Measurements from ENCODE around the gene XPA. TPM values are rescaled to one million over a fixed set of nuclear protein-coding genes. Genes with fewer than 3 reads are reported as not detected.
A peak's percentile ranks its signal among the peaks of the same experiment; 100 is the strongest.
"Not testable (repeated sequence)": the region's sequence is repeated elsewhere in the genome, so short reads cannot be mapped to it uniquely, and the experiment has no call there.

XPA gene
- total RNA-seq, 8 experiments from 2014 or later, result 10.4 to 24.5 (median 15.4) TPM

DNA sequence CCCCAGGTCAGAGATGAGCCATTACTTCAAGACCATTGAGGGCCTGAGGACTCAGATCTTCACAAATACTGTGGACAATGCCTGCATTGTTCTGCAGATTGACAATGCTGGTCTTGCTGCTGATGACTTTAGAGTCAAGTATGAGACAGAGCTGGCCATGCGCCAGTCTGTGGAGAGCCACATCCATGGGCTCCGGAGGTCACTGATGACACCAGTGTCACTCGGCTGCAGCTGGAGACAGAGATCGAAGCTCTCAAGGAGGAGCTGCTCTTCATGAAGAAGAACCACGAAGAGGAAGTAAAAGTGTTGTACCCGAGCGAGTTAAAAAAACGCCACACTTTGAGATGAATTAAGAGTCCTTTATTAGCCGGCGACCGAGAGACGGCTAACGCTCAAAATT lies 2.1 kb upstream of the XPA start:
- H3K4me3 ChIP-seq; in situ Hi-C loops (cut with MboI; ENCODE audit: low pct_unique_long_range_greater_than_20kb in 2 of 9, low sequenced_read_pairs in 9 of 9, unreplicated experiment in 9 of 9); ATAC-seq (replicated peaks in 6 of 8); H3K27ac ChIP-seq: not testable (repeated sequence)
- H3K4me1 ChIP-seq (replicated peaks in 1 of 2), result peaks cover 16 to 18% of the 10 kb centered on the region in 2 donors
- 67 to 100% (median 85%) methylated on average over 1 to 13 of the region's 13 CpGs; no CpG with 5 or more reads in 3 of the 10 experiments for WGBS, 10 experiments

DNA sequence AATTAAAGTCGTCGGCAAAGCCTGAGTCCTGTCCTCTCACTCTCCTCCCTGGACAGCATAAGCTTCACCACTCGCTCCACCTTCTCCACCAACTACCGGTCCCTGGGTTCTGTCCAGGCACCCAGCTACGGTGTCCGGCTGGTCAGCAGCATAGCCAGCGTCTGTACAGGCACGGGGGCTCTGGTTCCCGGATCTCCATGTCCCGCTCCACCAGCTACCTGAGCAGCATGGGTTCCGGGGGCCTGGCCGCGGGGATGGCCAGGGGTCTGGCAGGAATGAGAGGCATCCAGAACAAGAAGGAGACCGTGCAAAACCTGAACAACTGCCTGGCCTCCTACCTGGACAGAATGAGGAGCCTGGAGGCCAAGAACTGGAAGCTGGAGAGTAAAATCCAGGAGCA lies 1.7 kb upstream of the XPA start:
- Histone ChIP-seq H3K4me1 (replicated peaks in 1 of 2) (peaks cover 14 to 18% of the 10 kb centered on the region in 2 donors), H3K4me3 (no peak overlapping the region), H3K27ac (no peak overlapping the region)
- whole genome bisulfite sequencing, 10 experiments, result 77 to 100% (median 90%) methylated on average over 1 to 12 of the region's 14 CpGs; no CpG with 5 or more reads in 5 of the 10 experiments
- in situ Hi-C loops (cut with MboI; ENCODE audit: low pct_unique_long_range_greater_than_20kb in 2 of 9, low sequenced_read_pairs in 9 of 9, unreplicated experiment in 9 of 9), result no loop called here
- ATAC-seq (replicated peaks in 6 of 8), result no peak

DNA sequence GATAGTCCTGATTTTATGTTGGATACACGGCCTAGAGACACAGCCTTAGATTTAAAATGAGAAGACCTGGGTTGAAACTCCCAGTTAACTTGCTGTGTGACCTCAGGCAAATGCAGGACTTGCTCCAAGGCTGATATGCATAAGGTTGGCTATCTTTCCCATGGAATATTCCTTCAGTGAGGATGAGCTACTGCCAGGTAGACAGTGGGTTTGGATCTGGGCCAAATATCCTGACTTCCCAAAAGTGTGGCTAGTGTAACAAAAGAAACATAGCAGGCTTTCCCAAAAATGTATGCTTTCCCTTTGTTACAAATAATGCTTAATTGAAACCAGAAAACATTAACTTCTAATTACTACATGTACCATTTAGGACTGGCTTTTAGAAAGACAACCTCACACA lies 697 bp upstream of the XPA start:
- peak in 1 of 8 experiments; percentile 1 for ATAC-seq (replicated peaks in 6 of 8)
- H3K4me1 ChIP-seq (replicated peaks in 1 of 2), result peaks cover 13 to 19% of the 10 kb centered on the region in 2 donors
- peak overlapping the region in 2 of 5 donors; percentile 72 to 87 for H3K4me3 ChIP-seq
- WGBS, 10 experiments, result 0 to 100% (median 17%) methylated on average over 1 of the region's 1 CpG; no CpG with 5 or more reads in 3 of the 10 experiments
- in situ Hi-C loops (cut with MboI; ENCODE audit: low pct_unique_long_range_greater_than_20kb in 2 of 9, low sequenced_read_pairs in 9 of 9, unreplicated experiment in 9 of 9), result no loop called here
- no peak overlapping the region for H3K27ac ChIP-seq

DNA sequence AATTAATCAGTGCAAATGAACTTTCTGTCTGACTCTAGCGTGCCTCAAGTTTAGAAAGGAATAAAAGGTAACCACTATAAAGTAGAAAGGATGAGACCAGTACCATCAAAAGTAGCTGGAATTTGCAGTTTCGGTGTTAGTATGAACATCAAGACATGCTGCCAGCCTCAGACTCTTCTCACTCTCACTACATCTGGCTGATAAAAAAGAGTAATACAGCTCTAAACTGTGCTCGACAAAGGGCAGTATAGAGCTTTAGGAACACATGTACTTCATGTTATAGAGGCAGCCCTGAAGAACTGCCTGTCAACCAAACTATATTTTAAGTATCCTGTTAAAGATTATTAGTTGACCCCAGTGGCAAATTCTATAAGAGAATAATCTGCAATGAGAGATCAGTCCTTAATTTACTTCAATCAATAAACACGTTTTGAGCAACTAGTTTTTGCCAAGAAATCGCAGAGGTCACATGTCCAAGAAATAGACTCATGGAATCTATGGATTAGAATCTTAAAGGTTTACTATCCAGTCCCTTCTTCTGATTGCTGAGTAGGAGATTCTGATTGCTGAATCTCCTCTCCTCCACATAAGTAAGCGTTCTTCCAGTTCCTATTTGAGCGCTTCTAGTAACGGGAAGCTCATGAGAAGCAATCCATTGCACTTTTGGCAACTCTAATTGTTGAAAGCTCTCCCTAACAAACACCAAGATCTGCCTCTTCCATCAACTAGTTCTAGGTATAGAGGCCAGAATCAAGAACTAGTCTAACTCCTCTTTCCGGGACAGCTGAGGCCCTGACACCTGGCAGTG lies 941 bp downstream of the XPA start:
- H3K4me3 ChIP-seq, result peak overlapping the region; percentile 56 to 94 (median 87)
- H3K4me1 ChIP-seq (replicated peaks in 1 of 2), result peaks cover 13 to 19% of the 10 kb centered on the region in 2 donors
- 3 to 50% (median 23%) methylated on average over 1 to 9 of the region's 9 CpGs for WGBS, 10 experiments
- ATAC-seq (replicated peaks in 6 of 8), result peak in 2 of 8 experiments; percentile 1 to 2
- in situ Hi-C loops (cut with MboI; ENCODE audit: low pct_unique_long_range_greater_than_20kb in 2 of 9, low sequenced_read_pairs in 9 of 9, unreplicated experiment in 9 of 9), result no loop called here
- peak overlapping the region; percentile 90 to 91 for H3K27ac ChIP-seq

DNA sequence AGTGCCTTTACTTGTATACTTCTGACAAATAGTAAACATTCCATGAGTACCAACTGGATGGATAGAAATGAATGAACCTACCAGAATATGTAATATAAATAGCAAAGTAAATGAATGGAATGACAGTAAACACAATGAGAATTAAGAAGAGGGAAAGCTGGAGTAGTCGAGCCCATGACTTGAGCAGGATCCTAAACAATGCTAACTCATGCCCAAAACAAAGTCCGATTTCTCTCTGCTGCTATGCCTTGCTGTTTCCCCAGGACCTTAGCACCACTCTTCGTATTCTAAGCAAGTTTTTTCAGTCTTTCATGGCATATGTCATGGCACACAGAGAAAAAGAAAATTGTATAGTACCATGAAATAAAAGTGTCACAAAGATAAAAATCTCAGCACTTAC lies 1.8 kb downstream of the XPA start:
- Histone ChIP-seq H3K27ac (no peak overlapping the region), H3K4me3 (peak overlapping the region in 2 of 5 donors; percentile 56 to 94), H3K4me1 (replicated peaks in 1 of 2) (peaks cover 13 to 19% of the 10 kb centered on the region in 2 donors)
- no peak for ATAC-seq (replicated peaks in 6 of 8)
- 33 to 92% (median 66%) methylated on average over 1 to 3 of the region's 3 CpGs for WGBS, 10 experiments
- in situ Hi-C loops (cut with MboI; ENCODE audit: low pct_unique_long_range_greater_than_20kb in 2 of 9, low sequenced_read_pairs in 9 of 9, unreplicated experiment in 9 of 9), result no loop called here

DNA sequence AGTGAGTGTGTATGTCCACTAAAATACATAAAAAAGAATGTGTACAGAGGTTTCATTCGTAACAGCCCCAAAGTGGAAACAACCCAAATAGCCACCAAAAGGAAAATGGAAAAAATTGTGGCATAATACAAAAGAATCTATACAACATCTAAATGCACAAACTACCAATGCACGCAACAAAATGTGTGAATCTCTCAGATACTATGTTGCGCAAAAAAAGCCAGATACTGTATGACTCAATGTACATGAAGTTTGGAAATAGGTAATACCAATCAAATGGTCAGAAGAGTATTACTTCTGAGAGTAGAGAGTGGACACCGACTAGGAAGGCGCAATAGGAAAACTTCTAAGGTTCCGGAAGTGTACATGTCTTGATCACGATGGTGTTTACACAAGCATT lies 2.4 kb downstream of the XPA start:
- WGBS, 10 experiments, result 94 to 100% (median 98%) methylated on average over 1 to 7 of the region's 7 CpGs
- Histone ChIP-seq H3K27ac (no peak overlapping the region), H3K4me3 (no peak overlapping the region), H3K4me1 (replicated peaks in 1 of 2) (peaks cover 13 to 19% of the 10 kb centered on the region in 2 donors)
- no peak for ATAC-seq (replicated peaks in 6 of 8)
- in situ Hi-C loops (cut with MboI; ENCODE audit: low pct_unique_long_range_greater_than_20kb in 2 of 9, low sequenced_read_pairs in 9 of 9, unreplicated experiment in 9 of 9), result no loop called here

DNA sequence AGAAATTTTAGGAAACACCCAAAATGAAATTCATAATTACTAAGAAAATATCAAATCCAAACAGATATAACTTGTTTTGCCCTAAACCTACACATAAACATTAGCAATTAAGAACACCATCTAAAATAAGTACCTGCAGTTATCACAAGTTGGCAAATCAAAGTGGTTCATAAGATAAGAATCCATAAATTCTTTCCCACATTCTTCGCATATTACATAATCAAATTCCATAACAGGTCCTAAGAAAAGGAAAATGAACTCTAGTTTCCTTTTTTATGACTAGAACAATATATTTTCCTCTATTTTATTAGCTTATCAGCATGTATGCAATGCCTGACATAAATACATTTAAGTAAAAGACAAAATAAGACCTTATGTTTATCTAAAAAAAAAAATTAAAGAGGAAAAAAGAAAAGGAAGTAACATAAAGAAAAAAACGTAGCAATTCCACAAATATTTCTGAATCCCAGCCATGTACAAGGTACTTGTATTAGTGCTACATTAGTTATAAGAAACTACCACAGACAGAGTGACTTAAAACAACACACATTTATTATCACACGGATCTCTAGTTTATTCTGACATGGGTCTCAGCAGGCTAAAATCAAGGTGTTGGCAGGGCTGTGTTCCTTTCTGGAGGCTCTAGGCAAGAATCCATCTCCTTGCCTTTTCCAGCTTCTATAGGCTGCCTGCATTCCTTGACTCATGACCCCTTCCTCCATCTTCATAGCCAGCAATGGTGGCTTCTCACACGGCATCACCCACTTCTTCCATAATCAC lies 7.5 kb downstream of the XPA start:
- ATAC-seq (replicated peaks in 6 of 8), result no peak
- H3K4me3 ChIP-seq, result no peak overlapping the region
- in situ Hi-C loops (cut with MboI; ENCODE audit: low pct_unique_long_range_greater_than_20kb in 2 of 9, low sequenced_read_pairs in 9 of 9, unreplicated experiment in 9 of 9), result no loop called here
- peaks cover 0 to 3% of the 10 kb centered on the region in 2 donors for H3K4me1 ChIP-seq (replicated peaks in 1 of 2)
- 59 to 90% (median 72%) methylated on average over 1 to 4 of the region's 4 CpGs for WGBS, 10 experiments
- no peak overlapping the region for H3K27ac ChIP-seq

DNA sequence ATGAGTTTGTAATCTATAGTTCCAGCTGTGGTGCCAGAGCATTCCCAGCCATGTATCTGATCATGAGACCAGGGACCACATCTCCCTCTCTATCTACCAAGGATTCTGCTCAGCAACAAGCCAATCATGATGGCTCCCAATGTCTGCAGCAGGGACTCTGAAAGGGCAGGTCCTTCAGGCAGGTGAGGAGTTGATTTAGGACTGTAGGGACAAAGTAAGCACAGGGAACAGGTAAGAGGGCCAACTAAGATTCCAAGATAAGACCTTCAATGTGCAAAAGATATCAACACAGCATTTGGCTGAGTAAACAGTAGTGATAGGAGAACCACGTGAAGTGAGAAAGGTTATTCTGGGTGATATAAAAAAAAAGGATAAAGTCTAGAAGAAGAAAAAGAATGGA lies 8.5 kb downstream of the XPA start:
- ATAC-seq (replicated peaks in 6 of 8), result no peak
- Histone ChIP-seq H3K4me1 (replicated peaks in 1 of 2) (no peaks in the 10 kb centered on the region), H3K27ac (no peak overlapping the region), H3K4me3 (no peak overlapping the region)
- in situ Hi-C loops (cut with MboI; ENCODE audit: low pct_unique_long_range_greater_than_20kb in 2 of 9, low sequenced_read_pairs in 9 of 9, unreplicated experiment in 9 of 9), result no loop called here
- 70 to 100% (median 96%) methylated on average over 1 of the region's 1 CpG; no CpG with 5 or more reads in 4 of the 10 experiments for WGBS, 10 experiments

DNA sequence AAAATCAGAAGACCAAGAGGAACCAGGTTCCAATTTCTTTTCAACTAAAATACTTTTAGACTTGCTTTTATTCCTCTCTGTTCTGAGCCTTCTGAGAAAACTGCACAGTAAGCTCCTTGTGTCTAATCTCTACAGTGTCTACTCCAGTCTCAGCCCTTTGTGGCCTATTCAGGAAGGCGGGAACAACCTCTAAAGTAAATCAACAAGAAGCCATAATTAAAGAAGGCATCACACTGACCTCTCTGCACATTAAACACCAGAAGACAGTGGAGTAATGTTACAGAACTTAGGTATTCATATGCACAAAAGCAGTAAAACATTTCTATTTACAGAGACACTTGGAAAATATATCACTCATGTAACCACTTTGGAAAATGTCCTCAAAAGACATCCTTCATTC lies 14.9 kb downstream of the XPA start:
- WGBS, 10 experiments, result 100% methylated on average over 1 of the region's 1 CpG; no CpG with 5 or more reads in 6 of the 10 experiments
- H3K4me1 ChIP-seq (replicated peaks in 1 of 2), result no peaks in the 10 kb centered on the region
- peak in 2 of 8 experiments; percentile 37 to 46 for ATAC-seq (replicated peaks in 6 of 8)
- no peak overlapping the region for H3K4me3 ChIP-seq
- in situ Hi-C loops (cut with MboI; ENCODE audit: low pct_unique_long_range_greater_than_20kb in 2 of 9, low sequenced_read_pairs in 9 of 9, unreplicated experiment in 9 of 9), result no loop called here
- no peak overlapping the region for H3K27ac ChIP-seq

DNA sequence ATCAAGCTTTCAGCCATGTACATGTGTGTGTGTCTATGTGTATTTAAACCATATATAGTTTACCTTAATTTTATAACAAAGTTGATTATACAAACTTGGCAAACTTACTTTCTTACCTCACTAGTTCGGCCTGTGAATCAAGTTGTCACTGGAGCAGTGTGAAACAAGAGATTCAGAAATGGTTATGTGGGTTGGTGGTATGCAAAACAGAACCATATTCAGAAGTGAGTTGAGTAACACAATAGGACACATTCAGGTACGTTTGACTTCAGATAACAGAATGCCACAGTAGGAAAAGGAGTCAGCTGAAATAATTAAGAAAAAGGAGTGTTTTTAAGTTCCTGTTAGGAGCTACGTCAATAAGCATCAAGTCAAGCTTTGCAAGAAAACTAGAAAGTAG lies 21.5 kb downstream of the XPA start:
- Histone ChIP-seq H3K4me3 (no peak overlapping the region), H3K4me1 (replicated peaks in 1 of 2) (no peaks in the 10 kb centered on the region), H3K27ac (no peak overlapping the region)
- 67 to 100% (median 92%) methylated on average over 1 to 3 of the region's 3 CpGs for WGBS, 10 experiments
- ATAC-seq (replicated peaks in 6 of 8), result no peak
- in situ Hi-C loops (cut with MboI; ENCODE audit: low pct_unique_long_range_greater_than_20kb in 2 of 9, low sequenced_read_pairs in 9 of 9, unreplicated experiment in 9 of 9), result no loop called here

DNA sequence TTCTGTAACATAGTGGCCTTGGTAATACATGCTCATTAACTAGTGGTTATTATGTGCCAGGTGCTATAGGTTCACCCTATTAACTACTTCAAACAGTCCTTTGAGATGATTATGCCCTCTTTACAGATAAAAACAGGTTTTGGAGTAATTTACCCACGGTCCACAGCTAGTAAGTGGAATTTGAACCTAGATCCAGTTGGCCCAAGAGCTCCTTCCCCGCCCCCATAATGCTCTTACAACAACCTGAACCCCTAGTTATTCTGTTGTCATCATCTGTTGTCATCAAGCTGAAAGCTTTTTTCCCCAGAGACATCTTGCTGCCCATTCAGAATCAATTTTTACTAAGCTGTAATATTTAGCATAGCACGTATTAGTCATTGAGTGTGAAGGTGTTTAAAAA lies 23.2 kb downstream of the XPA start:
- no peak overlapping the region for H3K4me3 ChIP-seq
- no peak overlapping the region for H3K27ac ChIP-seq
- ATAC-seq (replicated peaks in 6 of 8), result no peak

DNA sequence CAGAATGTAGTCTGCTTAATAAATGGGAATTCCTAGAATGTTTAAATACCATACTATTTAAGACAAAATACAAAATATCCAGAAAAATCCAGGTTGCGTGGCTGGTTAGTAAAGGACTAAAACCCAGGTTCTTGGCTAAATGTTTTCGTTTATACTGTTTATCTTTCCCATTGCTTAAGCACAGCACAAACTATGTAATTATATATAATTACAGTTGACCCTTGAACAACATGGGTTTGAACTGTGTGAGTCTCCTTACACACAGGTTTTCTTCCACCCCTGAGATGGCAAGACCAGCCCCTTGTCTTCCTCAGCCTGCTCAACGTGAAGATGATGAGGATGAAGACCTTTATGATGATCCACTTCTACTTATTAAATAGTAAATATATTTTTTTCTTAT lies 24.7 kb downstream of the XPA start:
- Histone ChIP-seq H3K4me3 (no peak overlapping the region), H3K4me1 (replicated peaks in 1 of 2) (no peaks in the 10 kb centered on the region), H3K27ac (no peak overlapping the region)
- ATAC-seq (replicated peaks in 6 of 8), result no peak
- WGBS, 10 experiments, result 71 to 100% (median 91%) methylated on average over 1 to 3 of the region's 3 CpGs
- in situ Hi-C loops (cut with MboI; ENCODE audit: low pct_unique_long_range_greater_than_20kb in 2 of 9, low sequenced_read_pairs in 9 of 9, unreplicated experiment in 9 of 9), result no loop called here

More for the DNA sequence above, 23.2 kb downstream of the XPA start:
- WGBS, 10 experiments, result 71 to 100% (median 85%) methylated on average over 1 to 3 of the region's 3 CpGs; no CpG with 5 or more reads in 1 of the 10 experiments
- in situ Hi-C loops (cut with MboI; ENCODE audit: low pct_unique_long_range_greater_than_20kb in 2 of 9, low sequenced_read_pairs in 9 of 9, unreplicated experiment in 9 of 9), result no loop called here
- H3K4me1 ChIP-seq (replicated peaks in 1 of 2), result no peaks in the 10 kb centered on the region

DNA sequence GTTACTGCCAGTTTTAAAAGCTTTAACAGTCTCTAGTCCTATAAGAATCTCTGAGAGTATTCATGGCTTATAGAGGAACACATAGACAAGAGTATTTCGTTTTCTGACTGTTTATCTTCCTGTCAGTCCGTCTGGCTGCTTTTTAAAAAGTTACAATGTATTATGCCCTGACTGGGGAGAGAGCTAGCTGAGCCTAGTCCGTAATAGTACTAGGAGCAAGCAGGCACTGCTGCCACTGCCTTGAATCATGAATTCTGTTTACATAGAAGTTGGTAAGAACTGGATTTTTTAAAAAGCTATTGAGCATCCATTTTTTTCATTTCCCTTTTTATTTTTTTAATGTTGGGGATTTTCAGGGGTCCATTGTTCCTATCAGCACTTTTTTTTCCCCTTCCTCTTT lies 26.6 kb downstream of the XPA start:
- H3K4me3 ChIP-seq, result no peak overlapping the region
- no peaks in the 10 kb centered on the region for H3K4me1 ChIP-seq (replicated peaks in 1 of 2)
- in situ Hi-C loops (cut with MboI; ENCODE audit: low pct_unique_long_range_greater_than_20kb in 2 of 9, low sequenced_read_pairs in 9 of 9, unreplicated experiment in 9 of 9), result no loop called here
- H3K27ac ChIP-seq, result no peak overlapping the region
- WGBS, 10 experiments, result 57 to 100% (median 65%) methylated on average over 1 to 3 of the region's 3 CpGs; no CpG with 5 or more reads in 1 of the 10 experiments
- ATAC-seq (replicated peaks in 6 of 8), result no peak
